SU-DHL-6 (cell line): Measurements from ENCODE around the gene AFAP1.

ENCODE experiments used
- H2AFZ ChIP-seq: fragments of 200-600 bp; sonication (generic); 2 replicates; pipeline ENCODE4 v1.6.1; 2014; ENCODE audit warnings: low read depth, mild to moderate bottlenecking, moderate library complexity, mixed read lengths, antibody characterized with exemption, low read length; ENCODE audit not compliant: severe bottlenecking
- H3F3A ChIP-seq: fragments of 200-600 bp; shearing (Covaris generic); 2 replicates; pipeline ENCODE4 v1.6.0; 2016; ENCODE audit warnings: antibody characterized with exemption, mild to moderate bottlenecking; ENCODE audit not compliant: insufficient read depth
- H3K27ac ChIP-seq: fragments of 200-600 bp; sonication (generic); 2 replicates; pipeline ENCODE4 v1.5.1; 2016; ENCODE audit warnings: low read depth, mild to moderate bottlenecking, low read length, moderate library complexity, mixed read lengths
- H3K27me3 ChIP-seq: fragments of 200-600 bp; sonication (generic), shearing (Covaris generic); 2 replicates; pipeline ENCODE4 v1.6.0; 2014; ENCODE audit warnings: mild to moderate bottlenecking, low read length
- H3K36me3 ChIP-seq: fragments of 200-600 bp; sonication (generic); 2 replicates; pipeline ENCODE4 v1.6.1; 2014; ENCODE audit warnings: mild to moderate bottlenecking, low read length, mixed read lengths
- H3K4me2 ChIP-seq: fragments of 300-600, 200-600 bp; shearing (Covaris generic), sonication (generic); 2 replicates; pipeline ENCODE4 v1.6.0; 2014; ENCODE audit warnings: low read length, low read depth, mild to moderate bottlenecking; ENCODE audit not compliant: poor library complexity, severe bottlenecking
- H3K4me3 ChIP-seq: fragments of 200-600 bp; sonication (generic); 2 replicates; pipeline ENCODE4 v1.5.1; 2014; ENCODE audit warnings: antibody characterized with exemption, low read length, mild to moderate bottlenecking, mixed read lengths; ENCODE audit not compliant: insufficient read depth, poor library complexity, severe bottlenecking
- H3K79me2 ChIP-seq: fragments of 200-600 bp; sonication (generic); 2 replicates; pipeline ENCODE4 v1.6.1; 2014; ENCODE audit warnings: mild to moderate bottlenecking, low read length, moderate library complexity; ENCODE audit not compliant: insufficient read depth
- H3K9ac ChIP-seq: fragments of 200-600 bp; sonication (generic); 2 replicates; pipeline ENCODE4 v1.7.0; 2014; ENCODE audit warnings: mild to moderate bottlenecking, low read length
- H3K9me2 ChIP-seq: fragments of 200-600 bp; sonication (generic); replicated peaks from 2 replicates; pipeline ENCODE4 v1.6.1; 2014; ENCODE audit warnings: low read length; ENCODE audit not compliant: insufficient read depth
- H3K9me3 ChIP-seq: fragments of 200-600 bp; sonication (generic); 2 replicates; pipeline ENCODE4 v1.6.1; 2014; ENCODE audit warnings: low read length, mixed read lengths; ENCODE audit not compliant: insufficient read depth
- H4K20me1 ChIP-seq: fragments of 200-600 bp; sonication (generic); 2 replicates; pipeline ENCODE4 v1.6.1; 2014; ENCODE audit warnings: low read depth, mild to moderate bottlenecking, antibody characterized with exemption, low read length, moderate library complexity, mixed read lengths
- CTCF ChIP-seq: fragments of 200-600 bp; sonication (generic); IDR thresholded peaks from one replicate; pipeline ENCODE4 v1.5.1; 2017; ENCODE audit warnings: antibody characterized with exemption, mild to moderate bottlenecking, low read length, moderate library complexity; ENCODE audit not compliant: insufficient read depth, poor library complexity, severe bottlenecking
- EZH2phosphoT487 ChIP-seq: fragments of 200-600 bp; sonication (generic), shearing (Covaris generic); conservative IDR thresholded peaks from 2 replicates; pipeline ENCODE4 v1.6.1; 2018; ENCODE audit warnings: mild to moderate bottlenecking, antibody characterized with exemption, low read length, moderate library complexity, mixed read lengths

The AFAP1 gene

GRCh38 chr4:7752649-7753048 is 187.0 kb downstream of the AFAP1 start:
- no peaks in the 10 kb centered on the region for H3F3A ChIP-seq
- no peaks in the 10 kb centered on the region for H3K36me3 ChIP-seq
- no peak overlapping the region for H2AFZ ChIP-seq
- TF ChIP-seq CTCF: no peak
- no peak for TF ChIP-seq EZH2phosphoT487
- H3K4me3 ChIP-seq: no peak overlapping the region
- H3K27me3 ChIP-seq: no peaks in the 10 kb centered on the region
- no peak overlapping the region for H3K9ac ChIP-seq
- H3K27ac ChIP-seq: no peak overlapping the region
- no peak overlapping the region for H3K4me2 ChIP-seq
- H4K20me1 ChIP-seq: no peaks in the 10 kb centered on the region
- H3K9me3 ChIP-seq: no peaks in the 10 kb centered on the region
- H3K79me2 ChIP-seq: no peaks in the 10 kb centered on the region
- H3K9me2 ChIP-seq: no peaks in the 10 kb centered on the region

GRCh38 chr4:7750972-7751371 is 188.7 kb downstream of the AFAP1 start:
- Histone ChIP-seq H4K20me1 (no peaks in the 10 kb centered on the region), H3K27ac (no peak overlapping the region), H2AFZ (no peak overlapping the region), H3K4me3 (no peak overlapping the region), H3K9me2 (no peaks in the 10 kb centered on the region), H3K9ac (no peak overlapping the region), H3K79me2 (no peaks in the 10 kb centered on the region), H3K36me3 (no peaks in the 10 kb centered on the region), H3K9me3 (no peaks in the 10 kb centered on the region), H3K27me3 (no peaks in the 10 kb centered on the region), H3F3A (no peaks in the 10 kb centered on the region), H3K4me2 (no peak overlapping the region)
- TF ChIP-seq EZH2phosphoT487 (no peak), CTCF (no peak)

GRCh38 chr4:7750523-7750922 is 189.1 kb downstream of the AFAP1 start:
- H3K9ac ChIP-seq: no peak overlapping the region
- no peaks in the 10 kb centered on the region for H3F3A ChIP-seq
- no peaks in the 10 kb centered on the region for H4K20me1 ChIP-seq
- no peak overlapping the region for H2AFZ ChIP-seq
- no peak overlapping the region for H3K27ac ChIP-seq
- no peaks in the 10 kb centered on the region for H3K36me3 ChIP-seq
- H3K79me2 ChIP-seq: no peaks in the 10 kb centered on the region
- no peak for TF ChIP-seq EZH2phosphoT487
- H3K9me2 ChIP-seq: no peaks in the 10 kb centered on the region
- no peaks in the 10 kb centered on the region for H3K9me3 ChIP-seq
- no peak overlapping the region for H3K4me3 ChIP-seq
- H3K27me3 ChIP-seq: no peaks in the 10 kb centered on the region
- H3K4me2 ChIP-seq: no peak overlapping the region

- H3K27ac ChIP-seq: no peak overlapping the region
- no peak overlapping the region for H2AFZ ChIP-seq
- H3K9me2 ChIP-seq: no peaks in the 10 kb centered on the region
- H3K4me3 ChIP-seq: no peak overlapping the region
- no peaks in the 10 kb centered on the region for H3K36me3 ChIP-seq
- H4K20me1 ChIP-seq: no peaks in the 10 kb centered on the region
- TF ChIP-seq EZH2phosphoT487: no peak
- TF ChIP-seq CTCF: no peak
- no peaks in the 10 kb centered on the region for H3K27me3 ChIP-seq
- no peak overlapping the region for H3K9ac ChIP-seq
- H3K9me3 ChIP-seq: no peaks in the 10 kb centered on the region
- no peaks in the 10 kb centered on the region for H3K79me2 ChIP-seq
- no peak overlapping the region for H3K4me2 ChIP-seq
- no peaks in the 10 kb centered on the region for H3F3A ChIP-seq
These were observed 192.1 kb downstream of the AFAP1 start for GRCh38 chr4:7747566-7747965.
